Duodenal mucosa (tissue), 2 donors: ENCODE data around the gene LRRC59.
A peak's percentile ranks its signal among the peaks of the same experiment; 100 is the strongest.

Source experiments
- H3K27ac ChIP-seq: one replicate; pipeline ENCODE4 v1.7.0; 2013; ENCODE audit warnings: low read depth, low read length
- H3K27me3 ChIP-seq, 2 donors: one replicate each; pipeline ENCODE4 v1.7.0; 2013; ENCODE audit warnings: low read length in 2 of 2, control low read depth in 1 of 2; ENCODE audit not compliant: insufficient read depth in 2 of 2, control insufficient read depth in 1 of 2
- H3K36me3 ChIP-seq, 2 donors: one replicate each; pipeline ENCODE4 v1.7.0; 2013; ENCODE audit warnings: low read length in 2 of 2, control low read depth in 1 of 2; ENCODE audit not compliant: insufficient read depth in 2 of 2, control insufficient read depth in 1 of 2
- H3K4me1 ChIP-seq, 2 donors: one replicate each; pipeline ENCODE4 v1.7.0; 2013; ENCODE audit warnings: low read length in 2 of 2, control low read depth in 1 of 2; ENCODE audit not compliant: insufficient read depth in 2 of 2, control insufficient read depth in 1 of 2
- H3K4me3 ChIP-seq, 2 donors: one replicate each; pipeline ENCODE4 v1.7.0; 2013; ENCODE audit warnings: low read length in 2 of 2, low read depth in 1 of 2
- H3K9ac ChIP-seq, 2 donors: one replicate each; pipeline ENCODE4 v1.7.0; 2013; ENCODE audit warnings: low read length in 2 of 2, low read depth in 1 of 2
- H3K9me3 ChIP-seq, 2 donors: one replicate each; pipeline ENCODE4 v1.7.0; 2013; ENCODE audit warnings: low read length in 2 of 2, control low read depth in 1 of 2; ENCODE audit not compliant: control insufficient read depth in 1 of 2

Gene LRRC59

GRCh38 chr17:50388728-50389127 lies 8.6 kb downstream of the LRRC59 start:
- Histone ChIP-seq H3K9ac (no peak overlapping the region), H3K27me3 (no peaks in the 10 kb centered on the region), H3K27ac (no peak overlapping the region), H3K4me3 (no peak overlapping the region), H3K9me3 (no peaks in the 10 kb centered on the region), H3K4me1 (peaks cover 0 to 2% of the 10 kb centered on the region in 2 donors), H3K36me3 (peaks cover 74 to 99% of the 10 kb centered on the region in 2 donors)

GRCh38 chr17:50386510-50386909 lies 10.8 kb downstream of the LRRC59 start:
- Histone ChIP-seq H3K4me3 (no peak overlapping the region), H3K36me3 (peaks cover 72 to 98% of the 10 kb centered on the region in 2 donors), H3K9me3 (no peaks in the 10 kb centered on the region), H3K9ac (no peak overlapping the region), H3K27me3 (no peaks in the 10 kb centered on the region), H3K4me1 (no peaks in the 10 kb centered on the region), H3K27ac (no peak overlapping the region)

DNA sequence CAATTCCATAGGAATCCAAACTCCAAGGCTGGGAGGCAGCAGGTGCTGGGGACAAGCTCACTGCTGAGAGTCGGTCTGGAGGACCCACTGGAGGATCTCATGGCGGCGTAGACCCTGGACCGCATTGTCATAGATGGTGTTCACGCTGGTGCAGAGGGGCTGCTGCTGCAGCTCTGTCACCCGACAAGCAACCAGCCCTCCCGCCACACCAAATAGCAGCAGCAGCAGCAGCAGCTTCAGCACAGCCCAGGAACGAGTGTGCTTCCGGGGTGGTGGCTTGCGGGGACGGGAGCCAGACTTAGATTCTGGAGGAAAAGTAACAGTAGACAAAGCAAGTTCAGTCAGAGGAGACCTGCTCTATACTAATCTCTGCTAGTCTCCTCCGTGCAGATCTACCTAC lies 14.4 kb downstream of the LRRC59 start:
- no peaks in the 10 kb centered on the region for H3K27me3 ChIP-seq
- peaks cover 60 to 83% of the 10 kb centered on the region in 2 donors for H3K36me3 ChIP-seq
- H3K4me1 ChIP-seq = no peaks in the 10 kb centered on the region
- no peaks in the 10 kb centered on the region for H3K9me3 ChIP-seq
- H3K27ac ChIP-seq = no peak overlapping the region
- H3K4me3 ChIP-seq = no peak overlapping the region
- no peak overlapping the region for H3K9ac ChIP-seq

DNA sequence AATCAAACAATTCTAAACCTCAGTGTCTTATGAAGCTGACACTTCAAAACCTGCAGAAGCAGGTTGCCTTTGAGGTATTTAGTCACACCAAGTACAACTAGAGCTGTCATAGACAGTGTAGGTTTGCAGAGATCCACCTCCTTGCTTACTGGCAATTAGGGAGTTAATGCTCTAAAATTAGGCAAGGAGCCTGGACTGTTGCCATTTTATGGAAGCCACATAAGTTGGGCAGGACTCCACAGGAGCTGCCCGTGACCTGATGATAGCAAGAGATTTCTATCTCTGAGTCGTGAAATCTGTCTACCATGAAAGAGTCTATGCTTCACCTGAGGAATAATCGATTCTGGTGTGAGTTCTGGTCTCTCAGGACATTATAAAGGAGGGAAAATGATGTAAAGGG lies 15.4 kb downstream of the LRRC59 start:
- Histone ChIP-seq H3K9me3 (no peaks in the 10 kb centered on the region), H3K4me3 (no peak overlapping the region), H3K4me1 (no peaks in the 10 kb centered on the region), H3K36me3 (peaks cover 51 to 73% of the 10 kb centered on the region in 2 donors), H3K27ac (no peak overlapping the region), H3K9ac (no peak overlapping the region), H3K27me3 (no peaks in the 10 kb centered on the region)

DNA sequence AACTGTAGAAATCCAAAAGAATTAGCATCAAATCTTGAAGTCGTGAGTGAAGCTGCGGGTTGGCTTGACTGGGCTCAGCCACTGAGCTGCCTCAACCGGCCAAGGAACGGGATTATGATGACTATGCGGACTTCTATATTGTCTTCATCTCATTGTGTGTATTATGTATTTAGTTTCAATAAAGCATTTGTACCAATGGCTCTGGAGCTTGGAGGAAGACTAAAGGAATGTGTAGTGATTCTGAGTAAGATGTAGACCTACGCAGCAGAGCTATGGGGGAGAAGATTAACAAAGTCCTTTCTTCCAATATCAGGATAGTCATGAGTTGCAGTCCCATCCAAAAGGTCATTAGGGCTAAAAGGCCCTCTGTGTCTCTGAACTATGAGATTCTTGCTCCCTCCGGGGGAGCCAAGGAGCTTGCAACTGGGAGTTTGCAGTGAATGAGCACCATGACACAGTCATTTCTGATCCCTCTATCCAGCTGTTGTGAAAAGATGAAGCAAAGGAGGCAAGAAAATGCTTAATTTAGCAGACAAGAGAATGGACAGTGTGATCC lies 16.0 kb downstream of the LRRC59 start:
- Histone ChIP-seq H3K9ac (no peak overlapping the region), H3K9me3 (no peaks in the 10 kb centered on the region), H3K4me3 (no peak overlapping the region), H3K27me3 (no peaks in the 10 kb centered on the region), H3K36me3 (peaks cover 46 to 67% of the 10 kb centered on the region in 2 donors), H3K4me1 (no peaks in the 10 kb centered on the region), H3K27ac (no peak overlapping the region)

- Histone ChIP-seq H3K36me3 (peaks cover 42 to 60% of the 10 kb centered on the region in 2 donors), H3K9ac (no peak overlapping the region)
Observed at GRCh38 chr17:50380369-50381259, 16.7 kb downstream of the LRRC59 start.

GRCh38 chr17:50379351-50380132 lies 17.8 kb downstream of the LRRC59 start:
- H3K27me3 ChIP-seq = no peaks in the 10 kb centered on the region
- H3K4me1 ChIP-seq = no peaks in the 10 kb centered on the region
- no peaks in the 10 kb centered on the region for H3K9me3 ChIP-seq
- peaks cover 33 to 49% of the 10 kb centered on the region in 2 donors for H3K36me3 ChIP-seq
- H3K27ac ChIP-seq = no peak overlapping the region
- H3K9ac ChIP-seq = no peak overlapping the region
- no peak overlapping the region for H3K4me3 ChIP-seq

More at GRCh38 chr17:50380369-50381259, 16.7 kb downstream of the LRRC59 start:
- Histone ChIP-seq H3K27ac (no peak overlapping the region), H3K4me3 (no peak overlapping the region), H3K27me3 (no peaks in the 10 kb centered on the region), H3K4me1 (no peaks in the 10 kb centered on the region), H3K9me3 (no peaks in the 10 kb centered on the region)

DNA sequence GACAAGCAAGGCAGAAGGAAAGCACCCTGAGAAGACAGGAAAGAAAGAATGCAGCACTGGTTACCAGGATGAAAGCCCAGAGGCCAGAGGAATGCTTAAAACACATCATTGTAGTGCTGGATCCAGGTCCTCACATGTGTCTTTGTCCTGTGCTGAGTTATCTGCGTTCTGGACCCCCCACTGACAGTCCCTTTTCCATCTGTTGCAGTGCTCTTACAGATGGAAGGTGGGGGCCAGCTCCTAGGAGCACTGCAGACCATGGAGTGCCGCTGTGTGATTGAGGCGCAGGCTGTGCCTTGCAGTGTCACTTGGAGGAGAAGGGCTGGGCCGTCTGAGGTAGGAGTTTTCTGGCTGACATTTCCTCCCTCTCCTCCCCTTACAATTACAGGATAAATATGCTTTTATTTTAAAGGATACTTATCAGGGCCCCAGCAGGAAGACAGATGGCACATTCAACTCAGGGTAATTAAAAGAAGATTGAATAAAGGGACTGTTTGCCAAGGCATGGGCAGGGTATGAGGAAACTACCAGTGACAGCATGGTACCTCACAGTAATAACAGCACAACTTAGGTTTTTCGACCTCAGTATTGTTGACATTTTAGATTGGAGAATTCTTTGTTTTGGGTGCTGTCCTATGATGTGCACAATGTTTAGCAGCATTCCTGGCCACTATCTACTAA lies 21.3 kb downstream of the LRRC59 start:
- H3K9ac ChIP-seq = no peak overlapping the region
- H3K9me3 ChIP-seq = no peaks in the 10 kb centered on the region
- no peak overlapping the region for H3K4me3 ChIP-seq
- H3K4me1 ChIP-seq = peaks cover 17% of the 10 kb centered on the region in 2 donors
- H3K27me3 ChIP-seq = no peaks in the 10 kb centered on the region
- H3K36me3 ChIP-seq = peaks cover 11 to 15% of the 10 kb centered on the region in 2 donors
- H3K27ac ChIP-seq = no peak overlapping the region

- Histone ChIP-seq H3K9me3 (no peaks in the 10 kb centered on the region), H3K36me3 (peaks cover 15 to 23% of the 10 kb centered on the region in 2 donors), H3K27ac (no peak overlapping the region), H3K27me3 (no peaks in the 10 kb centered on the region), H3K4me1 (peaks cover 17% of the 10 kb centered on the region in 2 donors), H3K9ac (no peak overlapping the region), H3K4me3 (peak overlapping the region; percentile 98 to 99)
Observed at GRCh38 chr17:50373705-50374104, 23.6 kb downstream of the LRRC59 start.
